HG03095 (cell line): ENCODE data around the gene KAT14.
"Not testable (repeated sequence)": the region's sequence is repeated elsewhere in the genome, so short reads cannot be mapped to it uniquely, and the experiment has no call there.

Source experiments
- ATAC-seq: cut with Tn5 transposase; IDR thresholded peaks from one replicate; pipeline ENCODE4 v1.9.1; 2021; ENCODE audit warnings: moderate library complexity; ENCODE audit not compliant: unreplicated experiment

Gene KAT14

GRCh38 chr20:18218280-18218679 lies 80.6 kb downstream of the KAT14 start:
- no peak for ATAC-seq

- no peak for ATAC-seq
Observed at GRCh38 chr20:18223409-18223808, 85.7 kb downstream of the KAT14 start.

- no peak for ATAC-seq
Observed at GRCh38 chr20:18224968-18225568, 87.4 kb downstream of the KAT14 start.

- ATAC-seq: no peak
Observed at GRCh38 chr20:18225632-18226031, 88.0 kb downstream of the KAT14 start.

GRCh38 chr20:18226741-18227140 lies 89.1 kb downstream of the KAT14 start:
- not testable (repeated sequence) for ATAC-seq

- no peak for ATAC-seq
Observed at GRCh38 chr20:18233408-18233943, 95.8 kb downstream of the KAT14 start.
